T-helper 2 cell (primary cell): Measurements from ENCODE around the gene AMIGO1.
A peak's percentile ranks its signal among the peaks of the same experiment; 100 is the strongest.

ENCODE experiments used
- DNase-seq, 5 experiments: peaks; one replicate each; pipeline versions ENCODE4 v3.0.0 to v3.0.0-alpha.2; 2012 to 2022
- total RNA-seq, 2 donors: gene quantifications; one replicate each; lab custom pipeline; 2026; lab: John Stamatoyannopoulos, UW

AMIGO1 gene
- 10.0 to 22.4 reads per million in 2 donors for total RNA-seq

- peak; percentile 39 to 76 (median 48) for DNase-seq
Measured at GRCh38 chr1:109509176-109510134, at the start of gene AMIGO1. AMIGO1 (minus strand) TSS chr1:109509727; CDS start chr1:109508912, 815 bp downstream.

GRCh38 chr1:109557520-109557919 lies 48.0 kb upstream of the AMIGO1 start:
- no peak for DNase-seq

GRCh38 chr1:109556563-109556962 lies 47.0 kb upstream of the AMIGO1 start:
- no peak for DNase-seq

GRCh38 chr1:109548321-109549267 lies 39.1 kb upstream of the AMIGO1 start, which contains the start of gene GNAI3:
GNAI3 (plus strand) TSS chr1:109548615; CDS start chr1:109548721, 106 bp downstream.
- peak; percentile 88 to 99 (median 94) for DNase-seq

GRCh38 chr1:109547463-109548320 lies 38.2 kb upstream of the AMIGO1 start:
- DNase-seq, result peak in 1 of 5 experiments; percentile 55

- DNase-seq, result peak; percentile 57 to 89 (median 82)
Measured at GRCh38 chr1:109546311-109547109, 37.0 kb upstream of the AMIGO1 start.

GRCh38 chr1:109543988-109544735 lies 34.6 kb upstream of the AMIGO1 start:
- no peak for DNase-seq

- DNase-seq, result no peak
Measured at GRCh38 chr1:109543283-109543987, 33.9 kb upstream of the AMIGO1 start.

GRCh38 chr1:109542657-109543056 lies 33.1 kb upstream of the AMIGO1 start:
- no peak for DNase-seq

GRCh38 chr1:109541102-109541501 lies 31.6 kb upstream of the AMIGO1 start:
- no peak for DNase-seq

GRCh38 chr1:109539676-109540075 lies 30.1 kb upstream of the AMIGO1 start, which contains the start of gene GPR61:
GPR61 (plus strand) TSS chr1:109539872; CDS start chr1:109543023, 3,151 bp downstream.
- DNase-seq, result no peak

GRCh38 chr1:109538827-109539555 lies 29.5 kb upstream of the AMIGO1 start:
- no peak for DNase-seq

- DNase-seq, result no peak
Measured at GRCh38 chr1:109537450-109538178, 28.1 kb upstream of the AMIGO1 start.

- no peak for DNase-seq
Measured at GRCh38 chr1:109535971-109536491, 26.5 kb upstream of the AMIGO1 start.

GRCh38 chr1:109535481-109535880 lies 26.0 kb upstream of the AMIGO1 start:
- DNase-seq, result no peak

- DNase-seq, result no peak
Measured at GRCh38 chr1:109534307-109534858, 24.9 kb upstream of the AMIGO1 start.
